GM19468 (cell line): ENCODE data around the gene CMTM6.
A peak's percentile ranks its signal among the peaks of the same experiment; 100 is the strongest.
"Not testable (repeated sequence)": the region's sequence is repeated elsewhere in the genome, so short reads cannot be mapped to it uniquely, and the experiment has no call there.

Experiments
- ATAC-seq: cut with Tn5 transposase; IDR thresholded peaks from one replicate; pipeline ENCODE4 v1.9.1; 2021; ENCODE audit warnings: mild to moderate bottlenecking, moderate library complexity, moderate number of reproducible peaks; ENCODE audit not compliant: unreplicated experiment; ENCODE audit errors: extremely low read depth

CMTM6 gene

GRCh38 chr3:32450992-32451659, 51.5 kb downstream of the CMTM6 start:
- no peak for ATAC-seq

GRCh38 chr3:32450426-32450825, 52.2 kb downstream of the CMTM6 start:
- no peak for ATAC-seq

- no peak for ATAC-seq
These were observed 53.0 kb downstream of the CMTM6 start for GRCh38 chr3:32449691-32450090.

- ATAC-seq: no peak
These were observed 53.8 kb downstream of the CMTM6 start for GRCh38 chr3:32448686-32449474.

GRCh38 chr3:32447865-32448400, 54.7 kb downstream of the CMTM6 start:
- ATAC-seq: no peak

- no peak for ATAC-seq
These were observed 59.2 kb downstream of the CMTM6 start for GRCh38 chr3:32443478-32443877.

GRCh38 chr3:32442766-32443165, 59.9 kb downstream of the CMTM6 start:
- no peak for ATAC-seq

- no peak for ATAC-seq
These were observed 61.9 kb downstream of the CMTM6 start for GRCh38 chr3:32440611-32441350.

- ATAC-seq: not testable (repeated sequence)
These were observed 63.2 kb downstream of the CMTM6 start for GRCh38 chr3:32439421-32439820.

- peak; percentile 96 for ATAC-seq
These were observed 63.9 kb downstream of the CMTM6 start for GRCh38 chr3:32438596-32439344.

GRCh38 chr3:32437896-32438295, 64.8 kb downstream of the CMTM6 start:
- no peak for ATAC-seq

- no peak for ATAC-seq
These were observed 65.8 kb downstream of the CMTM6 start for GRCh38 chr3:32436816-32437189.

- no peak for ATAC-seq
These were observed 66.5 kb downstream of the CMTM6 start for GRCh38 chr3:32435911-32436815.

- no peak for ATAC-seq
These were observed 68.4 kb downstream of the CMTM6 start for GRCh38 chr3:32434206-32434605.

- ATAC-seq: no peak
These were observed 69.7 kb downstream of the CMTM6 start for GRCh38 chr3:32432711-32433530.

- no peak for ATAC-seq
These were observed 70.5 kb downstream of the CMTM6 start for GRCh38 chr3:32432045-32432710.

- no peak for ATAC-seq
These were observed 71.2 kb downstream of the CMTM6 start for GRCh38 chr3:32431481-32431880.
